ENCODE measurements around the gene GNG8. TPM values are rescaled to one million over a fixed set of nuclear protein-coding genes. Genes with fewer than 3 reads are reported as not detected.

The GNG8 gene
- total RNA-seq, 1 experiment from 2014 or later, result not detected

GRCh38 chr19:46648961-46649960 is 13.3 kb upstream of the GNG8 start:
- ChIA-PET CTCF (no interaction called here), POLR2A (ENCODE audit: low non-redundant PET) (no interaction called here)
- Histone ChIP-seq H3K4me1 (ENCODE audit: insufficient read depth, low read length, poor library complexity, severe bottlenecking) (no peaks in the 10 kb centered on the region), H3K4me3 (ENCODE audit: low read depth, low read length, poor library complexity, severe bottlenecking) (no peak overlapping the region), H3K27me3 (replicated peaks; ENCODE audit: insufficient read depth, low read depth, low read length, poor library complexity) (no peaks in the 10 kb centered on the region), H3K9me3 (ENCODE audit: low read depth, low read length, poor library complexity, severe bottlenecking) (no peaks in the 10 kb centered on the region), H3K36me3 (ENCODE audit: insufficient read depth, low read length, poor library complexity, severe bottlenecking) (no peaks in the 10 kb centered on the region), H3K27ac (ENCODE audit: low read depth, low read length, poor library complexity, severe bottlenecking) (no peak overlapping the region)
- intact Hi-C loops (cut with micrococcal nuclease; ENCODE audit: unreplicated experiment), result no loop called here
- no peak for DNase-seq (ENCODE audit: low spot score)
- TF ChIP-seq EZH2 (IDR thresholded peaks at IDR 0.05; ENCODE audit: borderline replicate concordance, low read depth, low read length, poor library complexity, severe bottlenecking) (no peak), CTCF (conservative IDR thresholded peaks at IDR 0.05; ENCODE audit: low read depth, low read length) (no peak)
- BruUV-seq (replicated peaks), result no TSS peak

- TF ChIP-seq CTCF (conservative IDR thresholded peaks at IDR 0.05; ENCODE audit: low read depth, low read length) (no peak), EZH2 (IDR thresholded peaks at IDR 0.05; ENCODE audit: borderline replicate concordance, low read depth, low read length, poor library complexity, severe bottlenecking) (no peak)
- Histone ChIP-seq H3K9me3 (ENCODE audit: low read depth, low read length, poor library complexity, severe bottlenecking) (no peaks in the 10 kb centered on the region), H3K27ac (ENCODE audit: low read depth, low read length, poor library complexity, severe bottlenecking) (no peak overlapping the region), H3K36me3 (ENCODE audit: insufficient read depth, low read length, poor library complexity, severe bottlenecking) (no peaks in the 10 kb centered on the region), H3K4me3 (ENCODE audit: low read depth, low read length, poor library complexity, severe bottlenecking) (no peak overlapping the region), H3K27me3 (replicated peaks; ENCODE audit: insufficient read depth, low read depth, low read length, poor library complexity) (no peaks in the 10 kb centered on the region), H3K4me1 (ENCODE audit: insufficient read depth, low read length, poor library complexity, severe bottlenecking) (no peaks in the 10 kb centered on the region)
- CTCF ChIA-PET, result no interaction called here
- intact Hi-C loops (cut with micrococcal nuclease; ENCODE audit: unreplicated experiment), result no loop called here
- no TSS peak for BruUV-seq (replicated peaks)
- DNase-seq (ENCODE audit: low spot score), result no peak
- POLR2A ChIA-PET (ENCODE audit: low non-redundant PET), result no interaction called here
These were observed 12.3 kb upstream of the GNG8 start for GRCh38 chr19:46648060-46648960.

GRCh38 chr19:46646402-46646801 is 10.4 kb upstream of the GNG8 start:
- Histone ChIP-seq H3K27ac (ENCODE audit: low read depth, low read length, poor library complexity, severe bottlenecking) (no peak overlapping the region), H3K27me3 (replicated peaks; ENCODE audit: insufficient read depth, low read depth, low read length, poor library complexity) (no peaks in the 10 kb centered on the region)
- CTCF ChIA-PET, result no interaction called here

More at GRCh38 chr19:46646402-46646801, 10.4 kb upstream of the GNG8 start:
- no peak overlapping the region for H3K4me3 ChIP-seq (ENCODE audit: low read depth, low read length, poor library complexity, severe bottlenecking)
- TF ChIP-seq CTCF (conservative IDR thresholded peaks at IDR 0.05; ENCODE audit: low read depth, low read length) (no peak), EZH2 (IDR thresholded peaks at IDR 0.05; ENCODE audit: borderline replicate concordance, low read depth, low read length, poor library complexity, severe bottlenecking) (no peak)
- intact Hi-C loops (cut with micrococcal nuclease; ENCODE audit: unreplicated experiment), result no loop called here
- no peaks in the 10 kb centered on the region for H3K4me1 ChIP-seq (ENCODE audit: insufficient read depth, low read length, poor library complexity, severe bottlenecking)
- no TSS peak for BruUV-seq (replicated peaks)
- POLR2A ChIA-PET (ENCODE audit: low non-redundant PET), result no interaction called here
- no peaks in the 10 kb centered on the region for H3K9me3 ChIP-seq (ENCODE audit: low read depth, low read length, poor library complexity, severe bottlenecking)
- no peaks in the 10 kb centered on the region for H3K36me3 ChIP-seq (ENCODE audit: insufficient read depth, low read length, poor library complexity, severe bottlenecking)
- no peak for DNase-seq (ENCODE audit: low spot score)
